ENCODE results near the gene MGMT.

Gene MGMT

GRCh38 chr10:129792864-129793263 is 325.8 kb downstream of the MGMT start:
- TF ChIP-seq CTCF (conservative IDR thresholded peaks at IDR 0.05): no peak

GRCh38 chr10:129793479-129793878 is 326.4 kb downstream of the MGMT start:
- no peak for TF ChIP-seq CTCF (conservative IDR thresholded peaks at IDR 0.05)
- no peak overlapping the region for H3K27ac ChIP-seq

More at GRCh38 chr10:129792864-129793263, 325.8 kb downstream of the MGMT start:
- H3K27ac ChIP-seq: no peak overlapping the region

GRCh38 chr10:129793996-129794395 is 327.0 kb downstream of the MGMT start:
- no peak for TF ChIP-seq CTCF (conservative IDR thresholded peaks at IDR 0.05)
- no peak overlapping the region for H3K27ac ChIP-seq

GRCh38 chr10:129796710-129797420 is 329.8 kb downstream of the MGMT start:
- TF ChIP-seq CTCF (conservative IDR thresholded peaks at IDR 0.05): no peak
- H3K27ac ChIP-seq: no peak overlapping the region

- H3K27ac ChIP-seq: no peak overlapping the region
- TF ChIP-seq CTCF (conservative IDR thresholded peaks at IDR 0.05): no peak
Measured at GRCh38 chr10:129799942-129800341, 332.9 kb downstream of the MGMT start.

GRCh38 chr10:129800796-129801340 is 333.8 kb downstream of the MGMT start:
- no peak for TF ChIP-seq CTCF (conservative IDR thresholded peaks at IDR 0.05)

GRCh38 chr10:129807211-129807610 is 340.2 kb downstream of the MGMT start:
- TF ChIP-seq CTCF (conservative IDR thresholded peaks at IDR 0.05): no peak
- no peak overlapping the region for H3K27ac ChIP-seq

More at GRCh38 chr10:129800796-129801340, 333.8 kb downstream of the MGMT start:
- no peak overlapping the region for H3K27ac ChIP-seq

Data from VCaP (cell line).